Activated B cell treated with CpG ODN at 0.5 μM for 24 hours (primary cell): Measurements from ENCODE around the gene MYO18B. TPM values are rescaled to one million over a fixed set of nuclear protein-coding genes. Genes with fewer than 3 reads are reported as not detected.

Source experiments
- ATAC-seq: fragments of 200-7000 bp; cut with Tn5 transposase; one replicate; pipeline ENCODE4 v1.10.0; 2021; ENCODE audit warnings: low read depth, mild to moderate bottlenecking, moderate library complexity
- CTCF ChIA-PET: fragments of 350-600 bp; sonication (Branson Sonifier 250); formaldehyde crosslinking; loops from one replicate; lab custom pipeline; 2021; ENCODE audit warnings: antibody characterized with exemption; lab: Charles Lee
- POLR2A ChIA-PET: fragments of 350-600 bp; sonication (Branson Sonifier 250); formaldehyde crosslinking; loops from one replicate; lab custom pipeline; 2021; ENCODE audit warnings: antibody characterized with exemption; lab: Charles Lee
- DNase-seq: peaks from one replicate; pipeline ENCODE4 v3.0.0; 2022
- H3K27ac Mint-ChIP-seq: one replicate; pipeline ENCODE4 v1.8.0; 2020; ENCODE audit warnings: mixed read lengths
- H3K27me3 Mint-ChIP-seq: one replicate; pipeline ENCODE4 v1.8.0; 2021; ENCODE audit warnings: mixed read lengths
- H3K36me3 Mint-ChIP-seq: one replicate; pipeline ENCODE4 v1.8.0; 2021; ENCODE audit warnings: low read depth, mixed read lengths
- H3K4me1 Mint-ChIP-seq: one replicate; pipeline ENCODE4 v1.8.0; 2021; ENCODE audit warnings: mixed read lengths
- H3K4me3 Mint-ChIP-seq: one replicate; pipeline ENCODE4 v1.8.0; 2020; ENCODE audit warnings: mild to moderate bottlenecking, mixed read lengths
- H3K9me3 Mint-ChIP-seq: one replicate; pipeline ENCODE4 v1.8.0; 2020; ENCODE audit warnings: mixed read lengths
- intact Hi-C: fragments of 100-400 bp; cut with micrococcal nuclease; formaldehyde crosslinking; loops from one replicate; pipeline ENCODE4 v1.15.1; 2024
- total RNA-seq: library from RNA; stranded (reverse); gene quantifications from 2 replicates; pipeline ENCODE4 v1.2.3, GENCODE V29; 2022
- TF ChIP-seq, protein P1 (sequence below): fragments of 200-600 bp; IDR thresholded peaks from one replicate; pipeline ENCODE4 v1.8.0; 2022; ENCODE audit warnings: antibody characterized with exemption, mild to moderate bottlenecking

MYO18B gene
- total RNA-seq, 1 donor from 2014 or later, result 0.27 TPM

DNA sequence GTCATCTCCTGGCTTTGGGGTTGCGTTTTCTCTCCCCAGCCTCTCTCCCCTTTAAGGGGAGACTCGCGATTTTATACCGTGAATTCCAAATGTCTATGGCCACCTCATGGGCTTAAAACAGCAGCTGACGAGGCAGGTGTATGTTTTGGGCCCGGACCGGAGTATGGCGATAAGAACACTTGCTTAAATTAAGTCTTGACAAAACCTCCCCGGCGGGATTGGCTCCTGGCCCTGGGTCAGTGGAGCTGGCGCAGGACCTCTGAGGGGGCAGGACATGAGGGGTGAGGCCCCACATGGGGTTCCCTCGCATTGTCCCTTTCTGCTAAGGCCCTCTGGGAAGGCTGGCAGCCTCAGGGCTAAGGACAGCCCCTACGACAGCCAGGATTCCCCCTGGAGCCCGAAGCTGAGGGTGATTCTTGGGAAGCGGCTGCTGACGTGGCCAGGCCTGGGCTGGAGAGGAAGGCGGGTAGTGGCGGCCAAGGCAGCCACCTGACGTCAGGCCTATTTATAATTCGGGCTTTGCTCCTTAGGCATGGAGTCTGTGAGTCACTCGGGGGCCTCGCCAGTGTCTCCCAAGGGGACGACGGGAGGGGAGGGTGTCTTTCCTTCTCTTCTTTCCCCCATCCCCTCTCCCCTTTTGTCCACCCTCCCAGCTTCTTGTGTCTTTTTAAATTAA is 12.7 kb downstream of the MYO18B start:
- Mint-ChIP-seq H3K27ac (no peak overlapping the region), H3K36me3 (no peaks in the 10 kb centered on the region), H3K4me3 (no peak overlapping the region), H3K4me1 (no peaks in the 10 kb centered on the region), H3K27me3 (no peaks in the 10 kb centered on the region), H3K9me3 (no peaks in the 10 kb centered on the region)
- ChIA-PET POLR2A (no interaction called here), CTCF (no interaction called here)
- no peak for DNase-seq
- intact Hi-C loops, result no loop called here
- ATAC-seq, result no peak
- TF ChIP-seq, protein P1, sequence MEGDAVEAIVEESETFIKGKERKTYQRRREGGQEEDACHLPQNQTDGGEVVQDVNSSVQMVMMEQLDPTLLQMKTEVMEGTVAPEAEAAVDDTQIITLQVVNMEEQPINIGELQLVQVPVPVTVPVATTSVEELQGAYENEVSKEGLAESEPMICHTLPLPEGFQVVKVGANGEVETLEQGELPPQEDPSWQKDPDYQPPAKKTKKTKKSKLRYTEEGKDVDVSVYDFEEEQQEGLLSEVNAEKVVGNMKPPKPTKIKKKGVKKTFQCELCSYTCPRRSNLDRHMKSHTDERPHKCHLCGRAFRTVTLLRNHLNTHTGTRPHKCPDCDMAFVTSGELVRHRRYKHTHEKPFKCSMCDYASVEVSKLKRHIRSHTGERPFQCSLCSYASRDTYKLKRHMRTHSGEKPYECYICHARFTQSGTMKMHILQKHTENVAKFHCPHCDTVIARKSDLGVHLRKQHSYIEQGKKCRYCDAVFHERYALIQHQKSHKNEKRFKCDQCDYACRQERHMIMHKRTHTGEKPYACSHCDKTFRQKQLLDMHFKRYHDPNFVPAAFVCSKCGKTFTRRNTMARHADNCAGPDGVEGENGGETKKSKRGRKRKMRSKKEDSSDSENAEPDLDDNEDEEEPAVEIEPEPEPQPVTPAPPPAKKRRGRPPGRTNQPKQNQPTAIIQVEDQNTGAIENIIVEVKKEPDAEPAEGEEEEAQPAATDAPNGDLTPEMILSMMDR, result no peak

DNA sequence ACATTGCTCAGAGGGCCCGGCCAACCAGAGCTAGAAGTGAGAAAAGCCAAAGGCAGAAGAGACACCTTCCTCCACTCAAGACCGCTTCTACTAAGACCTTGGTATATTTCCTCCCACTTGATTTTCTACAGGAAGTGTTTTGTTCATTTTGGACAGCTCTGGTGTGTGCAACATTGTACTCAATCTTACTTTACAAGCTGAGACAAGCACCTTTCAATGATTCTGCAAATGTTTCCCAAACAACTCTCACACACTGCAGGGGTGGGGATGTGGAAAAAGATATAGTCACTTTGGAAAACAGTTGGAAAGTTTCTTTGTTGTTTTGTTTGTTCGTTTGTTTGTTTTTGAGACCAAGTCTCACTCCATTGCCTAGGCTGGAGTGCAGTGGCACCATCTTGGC is 15.7 kb downstream of the MYO18B start:
- Mint-ChIP-seq H3K4me1 (no peaks in the 10 kb centered on the region), H3K4me3 (no peak overlapping the region), H3K27ac (no peak overlapping the region), H3K27me3 (peaks cover 2% of the 10 kb centered on the region), H3K9me3 (no peaks in the 10 kb centered on the region), H3K36me3 (no peaks in the 10 kb centered on the region)
- no peak for DNase-seq
- TF ChIP-seq, protein P1, result no peak
- CTCF ChIA-PET, result no interaction called here
- intact Hi-C loops, result no loop called here
- ATAC-seq, result no peak
- POLR2A ChIA-PET, result no interaction called here

DNA sequence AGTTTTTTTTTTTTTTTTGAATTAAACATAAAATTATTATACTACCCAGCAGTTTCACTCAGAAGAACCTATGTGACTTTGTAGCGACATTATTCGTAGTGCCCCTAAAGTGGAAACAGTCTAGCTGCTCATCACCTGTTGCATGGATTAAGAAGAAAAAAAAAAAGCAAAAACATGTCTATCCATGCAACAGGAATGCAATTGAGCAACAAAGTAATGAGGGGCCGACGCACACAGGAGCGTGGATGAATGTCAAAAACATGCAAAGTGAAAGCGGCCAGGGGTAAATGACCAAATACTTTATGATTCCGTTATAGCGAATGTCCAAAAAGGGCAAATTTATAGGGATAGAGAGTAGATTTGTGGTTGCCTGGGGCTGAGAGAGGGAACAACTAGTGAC is 16.3 kb downstream of the MYO18B start:
- TF ChIP-seq, protein P1, result no peak
- ATAC-seq, result no peak
- DNase-seq, result no peak
- POLR2A ChIA-PET, result no interaction called here
- CTCF ChIA-PET, result no interaction called here
- Mint-ChIP-seq H3K4me1 (no peaks in the 10 kb centered on the region), H3K27ac (no peak overlapping the region), H3K4me3 (no peak overlapping the region), H3K9me3 (no peaks in the 10 kb centered on the region), H3K27me3 (peaks cover 2% of the 10 kb centered on the region), H3K36me3 (no peaks in the 10 kb centered on the region)
- intact Hi-C loops, result no loop called here

DNA sequence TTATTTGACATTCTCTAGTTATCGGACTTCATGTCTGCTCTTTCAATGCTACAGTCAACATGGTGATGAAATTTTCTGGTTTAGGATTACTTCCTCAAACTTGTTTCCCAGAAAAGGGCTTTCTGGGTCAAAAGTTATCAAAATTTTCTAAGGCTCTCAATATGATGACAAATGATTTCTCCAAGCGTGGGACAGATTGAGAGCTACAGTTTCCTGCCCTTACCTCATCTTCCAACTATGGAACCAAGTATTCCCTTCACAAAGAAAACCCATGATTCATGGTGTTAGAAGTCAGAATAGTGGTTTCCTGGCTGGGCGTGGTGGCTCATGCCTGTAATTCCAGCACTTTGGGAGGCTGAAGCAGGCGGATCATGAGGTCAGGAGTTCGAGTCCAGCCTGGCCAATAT is 17.8 kb downstream of the MYO18B start:
- H3K4me1 Mint-ChIP-seq, result no peaks in the 10 kb centered on the region

DNA sequence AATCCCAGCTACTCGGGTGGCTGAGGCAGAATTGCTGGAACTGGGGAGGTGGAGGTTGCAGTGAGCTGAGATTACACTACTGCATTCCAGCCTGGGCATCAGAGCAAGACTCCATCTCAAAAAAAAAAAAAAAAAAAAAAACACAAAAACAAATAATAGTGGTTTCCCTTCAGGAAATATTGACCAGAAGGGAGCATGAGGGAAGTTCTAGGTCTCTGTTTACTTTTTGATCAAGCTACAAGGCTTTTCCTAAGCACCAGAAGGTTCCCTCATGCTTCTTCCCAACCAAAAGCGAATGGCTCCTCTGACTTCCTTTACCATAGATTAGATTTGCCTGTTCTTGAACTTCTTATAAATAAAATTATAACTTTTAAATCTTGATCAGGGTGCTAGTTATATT is 18.3 kb downstream of the MYO18B start:
- TF ChIP-seq, protein P1, result no peak
- Mint-ChIP-seq H3K27me3 (peaks cover 2% of the 10 kb centered on the region), H3K9me3 (no peaks in the 10 kb centered on the region), H3K36me3 (no peaks in the 10 kb centered on the region), H3K4me3 (no peak overlapping the region), H3K27ac (no peak overlapping the region), H3K4me1 (no peaks in the 10 kb centered on the region)
- ChIA-PET POLR2A (no interaction called here), CTCF (no interaction called here)
- ATAC-seq (no peak), DNase-seq (no peak)
- intact Hi-C loops, result no loop called here

More for the DNA sequence above, 17.8 kb downstream of the MYO18B start:
- TF ChIP-seq, protein P1, result no peak
- POLR2A ChIA-PET, result no interaction called here
- intact Hi-C loops, result no loop called here
- CTCF ChIA-PET, result no interaction called here
- DNase-seq, result no peak
- Mint-ChIP-seq H3K9me3 (no peaks in the 10 kb centered on the region), H3K27me3 (peaks cover 2% of the 10 kb centered on the region), H3K4me3 (no peak overlapping the region), H3K36me3 (no peaks in the 10 kb centered on the region), H3K27ac (no peak overlapping the region)
- ATAC-seq, result no peak
